ENCODE results near the gene CAPN12.

GRCh38 chr19:38695832-38696728 lies 48.2 kb downstream of the CAPN12 start:
- TF ChIP-seq, protein P1, sequence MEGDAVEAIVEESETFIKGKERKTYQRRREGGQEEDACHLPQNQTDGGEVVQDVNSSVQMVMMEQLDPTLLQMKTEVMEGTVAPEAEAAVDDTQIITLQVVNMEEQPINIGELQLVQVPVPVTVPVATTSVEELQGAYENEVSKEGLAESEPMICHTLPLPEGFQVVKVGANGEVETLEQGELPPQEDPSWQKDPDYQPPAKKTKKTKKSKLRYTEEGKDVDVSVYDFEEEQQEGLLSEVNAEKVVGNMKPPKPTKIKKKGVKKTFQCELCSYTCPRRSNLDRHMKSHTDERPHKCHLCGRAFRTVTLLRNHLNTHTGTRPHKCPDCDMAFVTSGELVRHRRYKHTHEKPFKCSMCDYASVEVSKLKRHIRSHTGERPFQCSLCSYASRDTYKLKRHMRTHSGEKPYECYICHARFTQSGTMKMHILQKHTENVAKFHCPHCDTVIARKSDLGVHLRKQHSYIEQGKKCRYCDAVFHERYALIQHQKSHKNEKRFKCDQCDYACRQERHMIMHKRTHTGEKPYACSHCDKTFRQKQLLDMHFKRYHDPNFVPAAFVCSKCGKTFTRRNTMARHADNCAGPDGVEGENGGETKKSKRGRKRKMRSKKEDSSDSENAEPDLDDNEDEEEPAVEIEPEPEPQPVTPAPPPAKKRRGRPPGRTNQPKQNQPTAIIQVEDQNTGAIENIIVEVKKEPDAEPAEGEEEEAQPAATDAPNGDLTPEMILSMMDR (conservative IDR thresholded peaks at IDR 0.05; ENCODE audit: low read length): no peak
- no peak for TF ChIP-seq EZH2phosphoT487 (IDR thresholded peaks at IDR 0.05; ENCODE audit: borderline replicate concordance, low read depth, low read length)
